Measurements from ENCODE around the gene KLHL29. TPM values are rescaled to one million over a fixed set of nuclear protein-coding genes. Genes with fewer than 3 reads are reported as not detected.

The KLHL29 gene
- total RNA-seq, 1 donor from 2014 or later, result 23.6 TPM

GRCh38 chr2:23546913-23547312 lies 161.9 kb downstream of the KLHL29 start:
- DNase-seq (ENCODE audit: low spot score), result no peak

GRCh38 chr2:23547725-23548124 lies 162.7 kb downstream of the KLHL29 start:
- DNase-seq (ENCODE audit: low spot score), result no peak

- DNase-seq (ENCODE audit: low spot score), result no peak
These were observed 163.3 kb downstream of the KLHL29 start for GRCh38 chr2:23548143-23548769.

GRCh38 chr2:23549051-23549450 lies 164.1 kb downstream of the KLHL29 start:
- DNase-seq (ENCODE audit: low spot score), result no peak

GRCh38 chr2:23549821-23550530 lies 165.0 kb downstream of the KLHL29 start:
- no peak for DNase-seq (ENCODE audit: low spot score)

- DNase-seq (ENCODE audit: low spot score), result no peak
These were observed 165.6 kb downstream of the KLHL29 start for GRCh38 chr2:23550553-23550952.

GRCh38 chr2:23551875-23552274 lies 166.9 kb downstream of the KLHL29 start:
- no peak for DNase-seq (ENCODE audit: low spot score)

- DNase-seq (ENCODE audit: low spot score), result no peak
These were observed 168.6 kb downstream of the KLHL29 start for GRCh38 chr2:23553561-23553960.

GRCh38 chr2:23554054-23554697 lies 169.2 kb downstream of the KLHL29 start:
- DNase-seq (ENCODE audit: low spot score), result no peak

GRCh38 chr2:23555944-23556343 lies 171.0 kb downstream of the KLHL29 start:
- DNase-seq (ENCODE audit: low spot score), result no peak

- DNase-seq (ENCODE audit: low spot score), result no peak
These were observed 171.9 kb downstream of the KLHL29 start for GRCh38 chr2:23556929-23557328.

GRCh38 chr2:23557455-23557854 lies 172.5 kb downstream of the KLHL29 start:
- no peak for DNase-seq (ENCODE audit: low spot score)

- DNase-seq (ENCODE audit: low spot score), result no peak
These were observed 174.7 kb downstream of the KLHL29 start for GRCh38 chr2:23559561-23560239.

GRCh38 chr2:23561088-23561487 lies 176.1 kb downstream of the KLHL29 start:
- no peak for DNase-seq (ENCODE audit: low spot score)

GRCh38 chr2:23561544-23561943 lies 176.6 kb downstream of the KLHL29 start:
- DNase-seq (ENCODE audit: low spot score), result no peak

- DNase-seq (ENCODE audit: low spot score), result no peak
These were observed 177.2 kb downstream of the KLHL29 start for GRCh38 chr2:23562143-23562542.

GRCh38 chr2:23563151-23563550 lies 178.2 kb downstream of the KLHL29 start:
- DNase-seq (ENCODE audit: low spot score), result no peak

GRCh38 chr2:23563673-23564614 lies 179.0 kb downstream of the KLHL29 start:
- DNase-seq (ENCODE audit: low spot score), result no peak

- DNase-seq (ENCODE audit: low spot score), result no peak
These were observed 179.6 kb downstream of the KLHL29 start for GRCh38 chr2:23564615-23564960.

GRCh38 chr2:23565374-23565773 lies 180.4 kb downstream of the KLHL29 start:
- DNase-seq (ENCODE audit: low spot score), result no peak

GRCh38 chr2:23565814-23566213 lies 180.8 kb downstream of the KLHL29 start:
- no peak for DNase-seq (ENCODE audit: low spot score)
